AG09319 (cell line): Measurements from ENCODE around the gene YY1AP1.
"Not testable (repeated sequence)": the region's sequence is repeated elsewhere in the genome, so short reads cannot be mapped to it uniquely, and the experiment has no call there.

ENCODE experiments used
- DNase-seq: peaks from one replicate; pipeline ENCODE4 v3.0.0-alpha.2; 2010; ENCODE audit warnings: low read depth; ENCODE audit errors: extremely low read depth
- TF ChIP-seq, protein P1 (sequence below): IDR thresholded peaks from 2 replicates; pipeline ENCODE4 v1.5.1; 2011; ENCODE audit warnings: low read depth, mild to moderate bottlenecking, inconsistent platforms, low read length, moderate library complexity

Gene YY1AP1

DNA sequence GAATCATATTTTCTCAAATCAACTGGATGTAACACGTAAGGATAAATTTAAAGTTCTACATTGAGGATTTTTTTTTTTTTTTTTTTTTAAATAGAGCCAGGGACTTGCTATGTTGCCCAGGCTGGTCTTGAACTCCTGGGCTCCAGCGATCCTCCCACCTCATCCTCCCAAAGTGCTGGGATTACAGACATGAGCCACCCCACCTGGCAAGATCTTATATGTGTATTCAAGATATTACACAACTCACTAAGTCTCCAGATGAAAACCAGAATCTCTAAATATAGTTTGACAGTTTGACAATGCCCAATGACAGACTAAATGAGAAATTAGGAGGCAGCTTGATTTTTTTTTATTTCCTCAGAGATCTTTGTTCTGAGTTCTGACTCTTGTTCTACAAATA, 6.8 kb downstream of the YY1AP1 start:
- DNase-seq: no peak
- TF ChIP-seq, protein P1, sequence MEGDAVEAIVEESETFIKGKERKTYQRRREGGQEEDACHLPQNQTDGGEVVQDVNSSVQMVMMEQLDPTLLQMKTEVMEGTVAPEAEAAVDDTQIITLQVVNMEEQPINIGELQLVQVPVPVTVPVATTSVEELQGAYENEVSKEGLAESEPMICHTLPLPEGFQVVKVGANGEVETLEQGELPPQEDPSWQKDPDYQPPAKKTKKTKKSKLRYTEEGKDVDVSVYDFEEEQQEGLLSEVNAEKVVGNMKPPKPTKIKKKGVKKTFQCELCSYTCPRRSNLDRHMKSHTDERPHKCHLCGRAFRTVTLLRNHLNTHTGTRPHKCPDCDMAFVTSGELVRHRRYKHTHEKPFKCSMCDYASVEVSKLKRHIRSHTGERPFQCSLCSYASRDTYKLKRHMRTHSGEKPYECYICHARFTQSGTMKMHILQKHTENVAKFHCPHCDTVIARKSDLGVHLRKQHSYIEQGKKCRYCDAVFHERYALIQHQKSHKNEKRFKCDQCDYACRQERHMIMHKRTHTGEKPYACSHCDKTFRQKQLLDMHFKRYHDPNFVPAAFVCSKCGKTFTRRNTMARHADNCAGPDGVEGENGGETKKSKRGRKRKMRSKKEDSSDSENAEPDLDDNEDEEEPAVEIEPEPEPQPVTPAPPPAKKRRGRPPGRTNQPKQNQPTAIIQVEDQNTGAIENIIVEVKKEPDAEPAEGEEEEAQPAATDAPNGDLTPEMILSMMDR: no peak

DNA sequence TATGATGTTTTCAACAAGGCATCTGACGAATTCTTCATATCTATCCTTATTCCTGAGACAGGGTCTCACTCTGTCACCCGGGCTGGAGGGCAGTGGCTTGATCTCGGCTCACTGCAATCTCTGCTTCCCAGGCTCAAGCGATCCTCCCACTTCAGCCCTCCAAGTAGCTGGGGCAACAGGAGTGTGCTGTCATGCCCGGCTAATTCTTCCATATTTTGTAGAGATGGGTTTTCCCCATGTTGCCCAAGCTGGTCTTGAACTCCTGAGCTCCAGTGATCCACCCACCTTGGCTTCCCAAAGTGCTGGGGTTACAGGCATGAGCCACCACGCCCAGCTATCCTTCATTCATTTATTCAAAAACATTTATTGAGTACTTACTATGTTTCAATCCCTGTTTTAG, 8.0 kb downstream of the YY1AP1 start:
- no peak for DNase-seq
- TF ChIP-seq, protein P1: no peak

DNA sequence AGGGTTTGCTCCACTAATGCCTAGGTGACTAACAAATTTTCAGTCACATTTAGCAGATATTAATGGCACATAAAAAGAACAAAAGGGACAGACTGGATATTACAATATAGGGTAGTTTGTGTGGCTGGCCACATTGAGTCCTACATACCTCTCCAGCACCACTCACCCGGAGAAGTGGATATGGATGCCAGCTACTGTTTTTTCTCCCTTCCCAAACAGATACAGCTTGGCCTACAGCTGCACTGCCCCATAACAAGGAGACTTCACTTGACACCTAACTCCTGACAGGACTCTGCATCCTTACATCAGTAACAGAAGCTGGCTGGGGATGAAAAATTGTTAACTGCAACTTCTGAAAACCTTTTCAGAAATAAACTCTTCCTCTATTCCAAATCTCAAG, 9.6 kb downstream of the YY1AP1 start:
- not testable (repeated sequence) for DNase-seq

DNA sequence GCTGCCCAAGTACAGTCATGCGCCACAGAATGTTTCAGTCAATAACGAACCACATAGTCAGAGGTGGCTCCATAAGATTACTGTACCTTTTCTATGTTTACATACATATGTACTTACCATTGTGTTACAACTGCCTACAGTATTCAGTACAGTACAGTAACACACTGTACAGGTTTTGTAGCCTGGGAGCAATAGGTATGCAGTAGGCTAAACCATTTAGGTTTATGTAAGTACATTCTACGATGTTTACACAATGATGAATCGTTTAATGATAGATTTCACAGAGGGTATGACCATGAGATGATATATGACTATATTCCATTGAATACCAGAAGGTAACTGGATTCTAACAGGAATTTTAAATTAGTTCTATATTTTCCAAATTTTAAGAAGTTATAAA, 10.5 kb downstream of the YY1AP1 start:
- TF ChIP-seq, protein P1: no peak
- DNase-seq: no peak

DNA sequence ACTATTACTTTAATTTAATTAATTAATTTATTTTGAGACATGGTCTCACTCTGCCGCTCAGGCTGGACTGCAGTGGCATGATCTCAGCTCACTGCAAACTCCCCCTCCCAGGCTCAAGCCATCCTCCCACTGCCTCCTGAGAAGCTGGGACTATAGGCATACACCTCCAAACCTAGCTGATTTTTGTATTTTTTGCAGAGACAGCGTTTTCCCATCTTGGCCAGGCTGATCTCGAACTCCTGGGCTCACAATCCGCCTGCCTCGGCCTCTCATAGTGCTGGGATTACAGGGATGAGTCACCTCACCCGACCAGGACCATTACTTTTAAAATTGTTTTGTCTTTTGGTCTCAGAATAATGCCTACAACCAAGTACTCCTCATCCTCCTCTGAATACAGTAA, 15.6 kb downstream of the YY1AP1 start:
- TF ChIP-seq, protein P1: no peak
- no peak for DNase-seq

DNA sequence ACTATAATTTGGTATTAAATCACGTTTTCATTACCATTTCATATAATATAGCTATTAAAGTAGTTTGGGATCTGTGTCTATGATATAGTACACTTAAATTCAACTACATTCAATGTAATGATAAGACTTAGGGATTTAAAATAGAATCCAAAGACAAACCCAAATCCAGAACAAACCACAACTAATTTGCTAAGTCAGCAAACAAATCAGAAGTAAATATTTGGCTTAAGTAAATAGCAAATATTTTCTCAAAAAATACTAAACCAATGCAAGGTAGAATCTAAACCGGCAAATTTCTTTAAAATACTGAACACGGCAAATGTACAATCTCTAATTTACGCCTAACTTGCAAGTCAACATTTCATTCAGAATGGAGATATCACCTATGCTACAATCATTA, 16.8 kb downstream of the YY1AP1 start:
- TF ChIP-seq, protein P1: no peak
- no peak for DNase-seq

DNA sequence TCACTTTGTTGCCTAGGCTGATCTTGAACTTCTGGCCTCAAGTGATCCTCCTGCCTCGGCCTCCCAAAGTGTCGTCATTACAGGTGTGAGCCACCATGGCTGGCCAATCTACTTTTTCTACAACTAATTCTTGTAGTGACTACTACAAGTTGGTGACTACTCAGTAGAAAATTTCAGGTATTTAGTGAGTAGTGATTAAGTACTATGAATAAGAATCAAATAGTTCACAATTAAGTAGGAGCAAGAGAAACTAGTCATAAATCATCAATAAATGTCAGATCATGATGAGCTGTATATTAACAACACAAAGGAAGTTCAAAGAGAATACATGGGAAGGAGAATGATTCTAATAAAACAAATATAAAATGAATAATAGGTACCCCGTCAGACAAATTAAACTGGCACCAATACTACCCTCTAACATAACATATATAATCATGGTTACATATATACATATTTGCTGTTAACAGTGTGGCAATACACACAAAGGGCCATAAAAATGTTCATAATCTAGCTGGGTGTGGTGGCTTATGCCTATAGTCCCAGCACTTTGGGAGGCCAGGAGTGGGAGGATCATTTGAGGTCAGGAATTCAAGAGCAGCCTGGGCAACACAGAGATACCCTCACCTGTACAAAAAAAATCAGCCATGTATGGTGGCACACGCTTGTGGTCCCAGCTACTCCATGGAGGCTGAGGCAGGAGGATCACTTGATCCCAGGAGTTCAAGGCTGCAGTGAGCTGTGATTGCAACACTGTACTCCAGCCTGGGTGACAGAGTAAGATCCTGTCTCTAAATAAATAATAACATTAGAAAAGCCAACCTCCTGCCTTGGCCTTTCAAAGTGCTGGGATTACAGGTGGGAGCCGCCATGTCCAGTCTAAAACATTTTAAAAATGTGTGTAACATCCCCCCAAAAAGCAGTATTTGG, 19.1 kb downstream of the YY1AP1 start:
- TF ChIP-seq, protein P1: no peak
- DNase-seq: no peak

DNA sequence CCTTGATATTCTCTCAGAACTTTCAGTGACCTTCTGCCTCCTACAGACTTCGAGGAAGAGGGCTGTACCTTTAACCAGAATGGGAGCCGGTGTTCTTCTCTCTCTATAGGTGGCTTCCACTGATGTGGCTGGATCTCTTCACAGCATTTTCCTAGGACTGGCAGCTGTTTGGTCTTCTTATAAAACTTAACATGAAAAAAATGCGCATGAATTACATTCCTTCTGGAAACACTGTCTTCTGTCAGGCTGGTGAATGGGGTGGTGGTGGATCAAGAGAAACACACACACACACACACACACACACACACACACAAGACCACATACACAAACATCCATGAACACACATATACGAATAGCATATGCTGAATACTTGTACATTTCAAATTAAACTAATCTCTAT, 27.3 kb downstream of the YY1AP1 start:
- DNase-seq: not testable (repeated sequence)
